ENCODE measurements around the gene EHMT1.
"Not testable (repeated sequence)": the region's sequence is repeated elsewhere in the genome, so short reads cannot be mapped to it uniquely, and the experiment has no call there.

Gene EHMT1

GRCh38 chr9:137619240-137620047 lies 639 bp downstream of the EHMT1 start:
- H3K9me3 ChIP-seq (ENCODE audit: control insufficient read depth, low read length) = no peaks in the 10 kb centered on the region
- peak overlapping the region; percentile 59 for H2AFZ ChIP-seq
- H3K4me2 ChIP-seq (ENCODE audit: low read length) = peak overlapping the region; percentile 82
- peaks cover 30% of the 10 kb centered on the region for H3K79me2 ChIP-seq
- no peak overlapping the region for H3K9ac ChIP-seq
- peak overlapping the region; percentile 68 for H3K4me3 ChIP-seq (ENCODE audit: low read depth, low read length)
- H3K27ac ChIP-seq = peak overlapping the region; percentile 64
- H3K4me1 ChIP-seq = no peaks in the 10 kb centered on the region
- H3K27me3 ChIP-seq (ENCODE audit: control insufficient read depth, insufficient read depth, low read length) = no peaks in the 10 kb centered on the region
- no peak for TF ChIP-seq CTCF (IDR thresholded peaks at IDR 0.05)
- H3K36me3 ChIP-seq (ENCODE audit: control insufficient read depth, insufficient read depth, low read length) = no peaks in the 10 kb centered on the region

DNA sequence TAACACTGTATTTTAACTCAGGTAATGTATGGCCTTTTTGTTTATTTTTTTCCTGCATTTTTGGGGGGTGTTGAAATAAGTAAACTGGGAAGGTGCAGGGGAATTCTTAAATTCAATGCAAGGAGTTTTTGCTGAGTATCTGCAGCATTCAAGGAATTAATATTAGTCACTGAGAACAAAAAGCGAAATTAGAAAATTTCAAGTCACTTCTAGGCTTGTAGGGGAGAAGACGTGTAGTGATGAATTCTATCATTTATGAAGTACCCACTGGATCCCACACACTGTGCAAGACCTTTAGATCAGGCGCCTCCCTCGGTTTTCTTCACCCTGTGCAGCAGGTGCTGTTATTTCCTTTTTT lies 1.2 kb downstream of the EHMT1 start:
- Histone ChIP-seq H2AFZ (no peak overlapping the region), H3K79me2 (peaks cover 36% of the 10 kb centered on the region), H3K27ac (peak overlapping the region; percentile 64), H3K4me3 (ENCODE audit: low read depth, low read length) (peak overlapping the region; percentile 68), H3K9me3 (ENCODE audit: control insufficient read depth, low read length) (no peaks in the 10 kb centered on the region), H3K4me2 (ENCODE audit: low read length) (peak overlapping the region; percentile 82), H3K36me3 (ENCODE audit: control insufficient read depth, insufficient read depth, low read length) (no peaks in the 10 kb centered on the region), H3K27me3 (ENCODE audit: control insufficient read depth, insufficient read depth, low read length) (no peaks in the 10 kb centered on the region), H3K4me1 (no peaks in the 10 kb centered on the region), H3K9ac (no peak overlapping the region)
- TF ChIP-seq CTCF (IDR thresholded peaks at IDR 0.05) = no peak

- TF ChIP-seq CTCF (IDR thresholded peaks at IDR 0.05) = no peak
- no peaks in the 10 kb centered on the region for H3K36me3 ChIP-seq (ENCODE audit: control insufficient read depth, insufficient read depth, low read length)
- H3K4me1 ChIP-seq = no peaks in the 10 kb centered on the region
- no peak overlapping the region for H3K4me2 ChIP-seq (ENCODE audit: low read length)
- H3K9me3 ChIP-seq (ENCODE audit: control insufficient read depth, low read length) = no peaks in the 10 kb centered on the region
- H3K79me2 ChIP-seq = peaks cover 40% of the 10 kb centered on the region
- no peak overlapping the region for H3K4me3 ChIP-seq (ENCODE audit: low read depth, low read length)
- H3K27ac ChIP-seq = no peak overlapping the region
- no peaks in the 10 kb centered on the region for H3K27me3 ChIP-seq (ENCODE audit: control insufficient read depth, insufficient read depth, low read length)
- H3K9ac ChIP-seq = no peak overlapping the region
- H2AFZ ChIP-seq = no peak overlapping the region
Observed at GRCh38 chr9:137620581-137620980, 1.8 kb downstream of the EHMT1 start.

GRCh38 chr9:137621131-137621757 lies 2.4 kb downstream of the EHMT1 start:
- peaks cover 40% of the 10 kb centered on the region for H3K79me2 ChIP-seq
- no peaks in the 10 kb centered on the region for H3K27me3 ChIP-seq (ENCODE audit: control insufficient read depth, insufficient read depth, low read length)
- no peak overlapping the region for H3K27ac ChIP-seq
- H3K9me3 ChIP-seq (ENCODE audit: control insufficient read depth, low read length) = no peaks in the 10 kb centered on the region
- H3K9ac ChIP-seq = no peak overlapping the region
- no peaks in the 10 kb centered on the region for H3K36me3 ChIP-seq (ENCODE audit: control insufficient read depth, insufficient read depth, low read length)
- no peaks in the 10 kb centered on the region for H3K4me1 ChIP-seq
- H3K4me3 ChIP-seq (ENCODE audit: low read depth, low read length) = no peak overlapping the region
- no peak overlapping the region for H3K4me2 ChIP-seq (ENCODE audit: low read length)
- TF ChIP-seq CTCF (IDR thresholded peaks at IDR 0.05) = no peak
- no peak overlapping the region for H2AFZ ChIP-seq

DNA sequence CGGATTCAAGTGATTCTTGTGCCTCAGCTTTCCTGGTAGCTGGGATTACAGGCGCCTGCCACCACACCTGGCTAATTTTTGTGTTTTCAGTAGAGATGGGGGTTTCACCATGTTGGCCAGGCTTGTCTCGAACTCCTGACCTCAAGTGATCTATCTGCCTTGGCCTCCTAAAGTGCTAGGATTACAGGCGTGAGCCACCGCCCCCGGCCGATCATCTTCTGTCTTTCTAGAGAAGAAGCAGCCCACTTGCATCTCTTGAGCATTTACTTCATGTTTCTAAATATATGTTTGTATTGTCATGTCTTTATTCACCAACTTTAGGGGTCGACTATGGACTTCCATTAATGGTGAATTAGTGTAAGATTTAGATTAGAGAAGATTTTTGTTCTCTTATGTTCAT lies 3.4 kb downstream of the EHMT1 start:
- not testable (repeated sequence) for H3K4me2 ChIP-seq (ENCODE audit: low read length); H3K9me3 ChIP-seq (ENCODE audit: control insufficient read depth, low read length); H3K27ac ChIP-seq; H3K27me3 ChIP-seq (ENCODE audit: control insufficient read depth, insufficient read depth, low read length); H3K9ac ChIP-seq; H2AFZ ChIP-seq; H3K4me3 ChIP-seq (ENCODE audit: low read depth, low read length); H3K4me1 ChIP-seq; H3K36me3 ChIP-seq (ENCODE audit: control insufficient read depth, insufficient read depth, low read length)
- peaks cover 47% of the 10 kb centered on the region for H3K79me2 ChIP-seq
